Measurements from ENCODE around the gene HAL.

GRCh38 chr12:96015672-96016071, 19.5 kb upstream of the HAL start:
- TF ChIP-seq CTCF (IDR thresholded peaks at IDR 0.05) = no peak
- TF ChIP-seq EZH2 (IDR thresholded peaks at IDR 0.05; ENCODE audit: borderline replicate concordance, insufficient read depth, low read depth, low read length, poor library complexity, severe bottlenecking) = no peak
